ENCODE data around the gene SECISBP2.

The SECISBP2 gene

DNA sequence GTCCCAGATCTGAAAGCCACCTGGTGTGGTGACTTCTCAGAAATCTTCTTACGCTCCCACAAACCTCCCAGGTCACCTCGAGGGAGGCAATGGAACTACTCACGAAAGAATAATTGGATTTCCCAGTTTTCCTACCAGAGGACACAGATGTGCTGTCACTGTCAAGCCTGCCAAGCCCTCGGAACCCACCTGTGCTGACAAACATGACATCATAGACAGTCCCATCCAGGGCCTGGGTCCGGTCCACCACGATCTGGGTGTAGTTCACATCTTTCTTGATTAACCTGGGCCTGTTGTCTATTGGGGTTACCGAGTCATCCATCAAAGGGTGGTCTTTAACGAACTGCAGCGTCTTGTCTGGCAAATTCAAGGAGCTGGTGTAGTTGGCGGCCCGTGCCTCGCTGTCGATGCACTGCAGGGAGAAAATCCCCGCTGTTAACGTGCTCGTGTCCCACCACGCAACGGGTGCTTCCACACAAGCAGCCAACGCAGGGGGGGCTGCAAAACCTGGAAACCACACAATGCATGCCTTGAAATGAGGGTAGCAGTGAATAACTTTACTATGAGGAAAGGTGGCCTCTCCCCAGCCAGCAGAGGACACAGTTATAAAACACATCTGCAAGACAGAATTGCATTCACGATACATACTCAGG, 69.0 kb downstream of the SECISBP2 start:
- Histone ChIP-seq H3K9me3 (ENCODE audit: control insufficient read depth, low read length) (no peaks in the 10 kb centered on the region), H3K36me3 (ENCODE audit: control insufficient read depth, insufficient read depth, low read length, severe bottlenecking) (no peaks in the 10 kb centered on the region), H3K9ac (ENCODE audit: low read length) (peak overlapping the region; percentile 50), H3K4me1 (ENCODE audit: control insufficient read depth, insufficient read depth, low read length) (peaks cover 14% of the 10 kb centered on the region), H3K27me3 (replicated peaks; ENCODE audit: control insufficient read depth, insufficient read depth, low read length) (peaks cover 5% of the 10 kb centered on the region), H3K4me3 (ENCODE audit: low read length) (no peak overlapping the region)
- no peak for DNase-seq (ENCODE audit: low read depth)

GRCh38 chr9:89388084-89388867, 70.0 kb downstream of the SECISBP2 start:
- H3K4me1 ChIP-seq (ENCODE audit: control insufficient read depth, insufficient read depth, low read length) = peaks cover 14% of the 10 kb centered on the region
- peak; percentile 93 for DNase-seq (ENCODE audit: low read depth)
- H3K27me3 ChIP-seq (replicated peaks; ENCODE audit: control insufficient read depth, insufficient read depth, low read length) = peaks cover 2% of the 10 kb centered on the region
- H3K9me3 ChIP-seq (ENCODE audit: control insufficient read depth, low read length) = no peaks in the 10 kb centered on the region
- no peaks in the 10 kb centered on the region for H3K36me3 ChIP-seq (ENCODE audit: control insufficient read depth, insufficient read depth, low read length, severe bottlenecking)
- peak overlapping the region; percentile 50 for H3K9ac ChIP-seq (ENCODE audit: low read length)
- no peak overlapping the region for H3K4me3 ChIP-seq (ENCODE audit: low read length)

DNA sequence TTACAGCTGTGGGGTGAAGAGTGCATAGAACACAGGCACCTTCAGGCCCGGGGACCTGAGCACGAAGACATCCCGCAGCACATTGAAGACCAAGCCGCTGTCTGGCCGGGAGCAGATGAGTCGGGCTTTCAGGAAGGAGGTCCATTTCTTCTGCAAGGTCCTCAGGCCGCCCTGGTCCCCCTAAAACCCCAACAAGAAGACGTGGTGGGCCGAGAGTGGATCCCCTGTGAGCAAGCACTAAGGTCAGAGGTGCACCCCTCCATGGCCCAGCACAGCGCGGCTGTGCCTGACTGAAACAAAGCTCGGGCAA, 70.5 kb downstream of the SECISBP2 start:
- Histone ChIP-seq H3K4me1 (ENCODE audit: control insufficient read depth, insufficient read depth, low read length) (peaks cover 14% of the 10 kb centered on the region), H3K9me3 (ENCODE audit: control insufficient read depth, low read length) (no peaks in the 10 kb centered on the region), H3K4me3 (ENCODE audit: low read length) (no peak overlapping the region), H3K27me3 (replicated peaks; ENCODE audit: control insufficient read depth, insufficient read depth, low read length) (no peaks in the 10 kb centered on the region), H3K9ac (ENCODE audit: low read length) (no peak overlapping the region), H3K36me3 (ENCODE audit: control insufficient read depth, insufficient read depth, low read length, severe bottlenecking) (no peaks in the 10 kb centered on the region)
- DNase-seq (ENCODE audit: low read depth) = no peak

- no peak overlapping the region for H3K9ac ChIP-seq (ENCODE audit: low read length)
- no peaks in the 10 kb centered on the region for H3K27me3 ChIP-seq (replicated peaks; ENCODE audit: control insufficient read depth, insufficient read depth, low read length)
- no peak overlapping the region for H3K4me3 ChIP-seq (ENCODE audit: low read length)
- DNase-seq (ENCODE audit: low read depth) = no peak
- H3K36me3 ChIP-seq (ENCODE audit: control insufficient read depth, insufficient read depth, low read length, severe bottlenecking) = no peaks in the 10 kb centered on the region
- H3K4me1 ChIP-seq (ENCODE audit: control insufficient read depth, insufficient read depth, low read length) = peaks cover 14% of the 10 kb centered on the region
- H3K9me3 ChIP-seq (ENCODE audit: control insufficient read depth, low read length) = no peaks in the 10 kb centered on the region
Observed at GRCh38 chr9:89390068-89390555, 71.8 kb downstream of the SECISBP2 start.

DNA sequence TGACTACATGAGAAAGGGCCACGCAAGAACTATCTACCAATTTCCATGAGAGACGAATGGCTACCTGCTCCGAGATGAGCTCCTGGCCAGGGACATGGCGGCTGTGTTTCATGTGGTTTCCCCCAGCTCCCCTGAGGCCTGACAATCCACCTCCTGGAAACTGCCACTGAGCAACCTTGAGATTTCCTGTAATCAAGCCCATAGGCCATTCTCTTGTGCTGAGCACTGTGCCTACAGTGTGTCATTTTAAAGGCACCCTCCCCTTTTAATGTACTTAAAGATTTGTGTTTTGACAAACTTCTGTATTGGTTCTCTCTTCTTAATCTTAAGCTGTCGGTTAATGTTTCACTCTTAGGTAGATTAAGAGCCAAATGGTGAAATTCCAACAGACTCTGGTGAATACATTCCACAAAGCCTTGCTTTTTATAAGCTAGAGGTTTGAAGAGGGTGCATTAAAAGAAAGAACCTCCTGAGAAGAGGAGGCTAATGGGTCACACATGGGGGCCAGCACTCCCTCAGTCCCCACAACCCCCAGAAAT, 72.3 kb downstream of the SECISBP2 start:
- no peaks in the 10 kb centered on the region for H3K9me3 ChIP-seq (ENCODE audit: control insufficient read depth, low read length)
- peaks cover 14% of the 10 kb centered on the region for H3K4me1 ChIP-seq (ENCODE audit: control insufficient read depth, insufficient read depth, low read length)
- no peaks in the 10 kb centered on the region for H3K36me3 ChIP-seq (ENCODE audit: control insufficient read depth, insufficient read depth, low read length, severe bottlenecking)
- no peaks in the 10 kb centered on the region for H3K27me3 ChIP-seq (replicated peaks; ENCODE audit: control insufficient read depth, insufficient read depth, low read length)
- H3K4me3 ChIP-seq (ENCODE audit: low read length) = no peak overlapping the region
- no peak overlapping the region for H3K9ac ChIP-seq (ENCODE audit: low read length)
- DNase-seq (ENCODE audit: low read depth) = no peak

DNA sequence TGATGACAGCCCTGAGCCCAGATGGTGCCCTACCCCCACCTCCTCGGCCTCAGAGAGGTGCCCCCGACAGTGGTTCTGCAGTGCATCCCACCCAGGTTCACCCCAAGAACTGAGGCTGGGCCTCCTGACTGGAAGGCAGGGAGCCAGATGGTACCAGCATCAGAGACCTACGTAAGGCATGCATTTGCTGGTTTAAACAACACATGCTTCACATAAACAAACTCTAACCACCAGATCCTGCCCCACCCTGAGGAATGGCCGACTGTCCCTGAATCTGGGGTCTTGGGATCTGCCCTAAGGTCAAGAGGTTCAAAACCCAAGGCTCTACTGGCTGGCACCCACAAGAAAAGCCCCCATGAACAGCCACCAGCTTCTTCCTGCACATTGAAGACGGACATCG, 73.3 kb downstream of the SECISBP2 start:
- Histone ChIP-seq H3K4me3 (ENCODE audit: low read length) (no peak overlapping the region), H3K9ac (ENCODE audit: low read length) (no peak overlapping the region), H3K9me3 (ENCODE audit: control insufficient read depth, low read length) (no peaks in the 10 kb centered on the region), H3K4me1 (ENCODE audit: control insufficient read depth, insufficient read depth, low read length) (peaks cover 14% of the 10 kb centered on the region), H3K27me3 (replicated peaks; ENCODE audit: control insufficient read depth, insufficient read depth, low read length) (no peaks in the 10 kb centered on the region), H3K36me3 (ENCODE audit: control insufficient read depth, insufficient read depth, low read length, severe bottlenecking) (no peaks in the 10 kb centered on the region)
- no peak for DNase-seq (ENCODE audit: low read depth)

GRCh38 chr9:89394412-89394811, 76.1 kb downstream of the SECISBP2 start:
- no peak for DNase-seq (ENCODE audit: low read depth)
- no peaks in the 10 kb centered on the region for H3K27me3 ChIP-seq (replicated peaks; ENCODE audit: control insufficient read depth, insufficient read depth, low read length)
- H3K9me3 ChIP-seq (ENCODE audit: control insufficient read depth, low read length) = no peaks in the 10 kb centered on the region
- no peaks in the 10 kb centered on the region for H3K4me1 ChIP-seq (ENCODE audit: control insufficient read depth, insufficient read depth, low read length)
- no peak overlapping the region for H3K9ac ChIP-seq (ENCODE audit: low read length)
- H3K36me3 ChIP-seq (ENCODE audit: control insufficient read depth, insufficient read depth, low read length, severe bottlenecking) = no peaks in the 10 kb centered on the region
- no peak overlapping the region for H3K4me3 ChIP-seq (ENCODE audit: low read length)

- H3K9ac ChIP-seq (ENCODE audit: low read length) = no peak overlapping the region
- H3K36me3 ChIP-seq (ENCODE audit: control insufficient read depth, insufficient read depth, low read length, severe bottlenecking) = no peaks in the 10 kb centered on the region
- no peak for DNase-seq (ENCODE audit: low read depth)
- no peaks in the 10 kb centered on the region for H3K27me3 ChIP-seq (replicated peaks; ENCODE audit: control insufficient read depth, insufficient read depth, low read length)
- H3K4me1 ChIP-seq (ENCODE audit: control insufficient read depth, insufficient read depth, low read length) = no peaks in the 10 kb centered on the region
- no peaks in the 10 kb centered on the region for H3K9me3 ChIP-seq (ENCODE audit: control insufficient read depth, low read length)
- H3K4me3 ChIP-seq (ENCODE audit: low read length) = no peak overlapping the region
Observed at GRCh38 chr9:89395931-89396710, 77.8 kb downstream of the SECISBP2 start.

DNA sequence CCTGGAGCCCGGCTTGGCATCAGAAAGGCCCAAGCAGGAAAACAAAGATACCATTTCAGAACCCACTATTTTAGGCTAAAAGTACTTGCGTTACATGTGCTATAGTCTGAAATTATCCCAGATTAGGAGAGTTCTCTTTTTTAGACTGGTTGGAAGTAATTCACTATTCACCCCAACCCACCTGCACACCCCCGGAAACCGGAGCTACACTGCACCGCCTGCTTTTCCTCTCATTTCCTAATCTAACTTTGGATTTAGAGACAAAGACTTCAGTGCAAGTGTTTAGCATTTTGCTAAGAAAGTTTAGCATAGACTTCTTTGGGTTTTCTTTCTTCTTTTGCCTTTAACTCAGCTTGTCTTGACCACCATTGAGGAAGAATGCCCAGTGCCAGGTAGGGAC, 79.2 kb downstream of the SECISBP2 start:
- Histone ChIP-seq H3K4me3 (ENCODE audit: low read length) (no peak overlapping the region), H3K9me3 (ENCODE audit: control insufficient read depth, low read length) (no peaks in the 10 kb centered on the region), H3K36me3 (ENCODE audit: control insufficient read depth, insufficient read depth, low read length, severe bottlenecking) (no peaks in the 10 kb centered on the region), H3K27me3 (replicated peaks; ENCODE audit: control insufficient read depth, insufficient read depth, low read length) (no peaks in the 10 kb centered on the region), H3K9ac (ENCODE audit: low read length) (no peak overlapping the region), H3K4me1 (ENCODE audit: control insufficient read depth, insufficient read depth, low read length) (no peaks in the 10 kb centered on the region)
- DNase-seq (ENCODE audit: low read depth) = no peak

- Histone ChIP-seq H3K9ac (ENCODE audit: low read length) (no peak overlapping the region), H3K9me3 (ENCODE audit: control insufficient read depth, low read length) (no peaks in the 10 kb centered on the region), H3K36me3 (ENCODE audit: control insufficient read depth, insufficient read depth, low read length, severe bottlenecking) (no peaks in the 10 kb centered on the region), H3K4me1 (ENCODE audit: control insufficient read depth, insufficient read depth, low read length) (no peaks in the 10 kb centered on the region), H3K27me3 (replicated peaks; ENCODE audit: control insufficient read depth, insufficient read depth, low read length) (no peaks in the 10 kb centered on the region), H3K4me3 (ENCODE audit: low read length) (no peak overlapping the region)
- no peak for DNase-seq (ENCODE audit: low read depth)
Observed at GRCh38 chr9:89398621-89399020, 80.3 kb downstream of the SECISBP2 start.
